OCI-LY3 (cell line): ENCODE results near the gene OTOGL.

Experiments used
- CTCF ChIP-seq: fragments of 200-600, 300-600 bp; sonication (generic); IDR thresholded peaks from 2 replicates; pipeline ENCODE4 v1.5.1; 2014; ENCODE audit warnings: antibody characterized with exemption, low read length, low read depth
- EZH2phosphoT487 ChIP-seq: fragments of 200-600 bp; shearing (Covaris generic); IDR thresholded peaks from 2 replicates; pipeline ENCODE4 v1.6.1; 2018; ENCODE audit warnings: antibody characterized with exemption, mixed run types, low read depth

- no peak for TF ChIP-seq CTCF
- no peak for TF ChIP-seq EZH2phosphoT487
Observed at GRCh38 chr12:80211671-80212070, 112.3 kb downstream of the OTOGL start.
